ENCODE measurements around the gene HK1. TPM values are rescaled to one million over a fixed set of nuclear protein-coding genes. Genes with fewer than 3 reads are reported as not detected.

HK1 gene
- total RNA-seq, 1 experiment from 2014 or later, result 98.8 TPM

DNA sequence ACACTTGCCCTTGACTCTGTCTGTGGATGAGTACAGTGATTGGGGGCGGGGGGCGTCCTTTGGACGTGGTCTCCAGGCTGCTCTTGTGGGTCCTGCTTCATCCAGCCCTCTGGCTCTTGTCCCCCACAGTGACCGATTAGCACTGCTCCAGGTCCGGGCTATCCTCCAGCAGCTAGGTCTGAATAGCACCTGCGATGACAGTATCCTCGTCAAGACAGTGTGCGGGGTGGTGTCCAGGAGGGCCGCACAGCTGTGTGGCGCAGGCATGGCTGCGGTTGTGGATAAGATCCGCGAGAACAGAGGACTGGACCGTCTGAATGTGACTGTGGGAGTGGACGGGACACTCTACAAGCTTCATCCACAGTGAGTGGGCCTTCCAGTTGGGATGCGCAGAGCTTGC lies 120.2 kb downstream of the HK1 start:
- no peak overlapping the region for H3K4me3 Mint-ChIP-seq
- Histone ChIP-seq H2BK12ac (ENCODE audit: insufficient read length, low read depth, low read length) (no peak overlapping the region), H3K9ac (ENCODE audit: extremely low read depth, insufficient read length, low read length) (no peak overlapping the region), H2BK20ac (ENCODE audit: low read depth, low read length, poor library complexity, severe bottlenecking) (no peak overlapping the region), H3K56ac (ENCODE audit: insufficient read length, low read depth, low read length) (no peak overlapping the region), H3K9me3 (ENCODE audit: control insufficient read depth, low read depth, low read length) (no peaks in the 10 kb centered on the region), H4K91ac (ENCODE audit: insufficient read length, low read depth, low read length) (no peak overlapping the region), H3K23ac (ENCODE audit: insufficient read length, low read depth, low read length) (no peak overlapping the region), H2AK5ac (ENCODE audit: insufficient read length, low read length) (no peak overlapping the region), H3K14ac (ENCODE audit: insufficient read depth, low read length) (no peak overlapping the region), H2BK120ac (ENCODE audit: low read depth, low read length, poor library complexity, severe bottlenecking) (no peak overlapping the region), H3K27me3 (ENCODE audit: insufficient read depth, low read length) (no peaks in the 10 kb centered on the region), H3K4ac (ENCODE audit: low read depth, low read length) (no peak overlapping the region), H2BK5ac (ENCODE audit: insufficient read length, low read length) (no peak overlapping the region), H4K20me1 (ENCODE audit: control insufficient read depth, insufficient read depth, insufficient read length) (no peaks in the 10 kb centered on the region), H3K23me2 (ENCODE audit: insufficient read length, low read depth, low read length, poor library complexity, severe bottlenecking) (no peaks in the 10 kb centered on the region), H3K18ac (ENCODE audit: insufficient read length, low read depth, low read length) (no peak overlapping the region), H3K4me1 (ENCODE audit: insufficient read depth, low read length) (no peaks in the 10 kb centered on the region), H2AFZ (ENCODE audit: low read length) (no peak overlapping the region), H3K27ac (ENCODE audit: insufficient read length, low read depth, low read length) (no peak overlapping the region), H4K5ac (ENCODE audit: insufficient read length, low read depth, low read length) (no peak overlapping the region), H3K79me1 (ENCODE audit: insufficient read depth, low read depth, low read length, poor library complexity, severe bottlenecking) (no peaks in the 10 kb centered on the region), H2BK15ac (ENCODE audit: low read depth, low read length) (no peak overlapping the region), H3K4me2 (ENCODE audit: insufficient read depth, insufficient read length, low read length) (no peak overlapping the region), H3T11ph (ENCODE audit: low read length) (no peak overlapping the region), H4K8ac (replicated peaks; ENCODE audit: insufficient read length, low read depth, low read length) (no peak overlapping the region), H3K79me2 (ENCODE audit: insufficient read depth, low read length) (no peaks in the 10 kb centered on the region)
- peak overlapping the region in 2 of 3 experiments; percentile 19 to 34; a peak in 1 of 7 replicates for H3K27ac Mint-ChIP-seq
- H3K36me3 Mint-ChIP-seq (ENCODE audit: insufficient read depth in 1 of 3, low read depth in 3 of 3), result peaks cover 43 to 62% (median 50%) of the 10 kb centered on the region in 3 experiments
- no peak for DNase-seq
- H3K4me1 Mint-ChIP-seq, result no peaks in the 10 kb centered on the region
- TF ChIP-seq, protein P1, sequence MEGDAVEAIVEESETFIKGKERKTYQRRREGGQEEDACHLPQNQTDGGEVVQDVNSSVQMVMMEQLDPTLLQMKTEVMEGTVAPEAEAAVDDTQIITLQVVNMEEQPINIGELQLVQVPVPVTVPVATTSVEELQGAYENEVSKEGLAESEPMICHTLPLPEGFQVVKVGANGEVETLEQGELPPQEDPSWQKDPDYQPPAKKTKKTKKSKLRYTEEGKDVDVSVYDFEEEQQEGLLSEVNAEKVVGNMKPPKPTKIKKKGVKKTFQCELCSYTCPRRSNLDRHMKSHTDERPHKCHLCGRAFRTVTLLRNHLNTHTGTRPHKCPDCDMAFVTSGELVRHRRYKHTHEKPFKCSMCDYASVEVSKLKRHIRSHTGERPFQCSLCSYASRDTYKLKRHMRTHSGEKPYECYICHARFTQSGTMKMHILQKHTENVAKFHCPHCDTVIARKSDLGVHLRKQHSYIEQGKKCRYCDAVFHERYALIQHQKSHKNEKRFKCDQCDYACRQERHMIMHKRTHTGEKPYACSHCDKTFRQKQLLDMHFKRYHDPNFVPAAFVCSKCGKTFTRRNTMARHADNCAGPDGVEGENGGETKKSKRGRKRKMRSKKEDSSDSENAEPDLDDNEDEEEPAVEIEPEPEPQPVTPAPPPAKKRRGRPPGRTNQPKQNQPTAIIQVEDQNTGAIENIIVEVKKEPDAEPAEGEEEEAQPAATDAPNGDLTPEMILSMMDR (conservative IDR thresholded peaks at IDR 0.05), result no peak
- no CpG with 5 or more reads among the region's 16 CpGs for WGBS (ENCODE audit: extremely low coverage, insufficient read length, low lambda C conversion rate)
- H3K27me3 Mint-ChIP-seq (ENCODE audit: low read depth), result no peaks in the 10 kb centered on the region
- no peaks in the 10 kb centered on the region for H3K9me3 Mint-ChIP-seq

All from H9 (cell line).